OCI-LY1 (cell line): Measurements from ENCODE around the gene CHST10.

Experiments
- H2AFZ ChIP-seq: fragments of 200-600 bp; sonication (generic), shearing (Covaris generic); 2 replicates; pipeline ENCODE4 v1.6.0; 2014; ENCODE audit warnings: antibody characterized with exemption, mild to moderate bottlenecking, low read length
- H3F3A ChIP-seq: fragments of 200-600 bp; sonication (generic), shearing (Covaris generic); 2 replicates; pipeline ENCODE4 v1.6.0; 2014; ENCODE audit warnings: mild to moderate bottlenecking, antibody characterized with exemption, low read length, moderate library complexity; ENCODE audit not compliant: insufficient read depth
- H3K27ac ChIP-seq: fragments of 200-600 bp; sonication (generic); 2 replicates; pipeline ENCODE4 v1.5.1; 2014; ENCODE audit warnings: low read length, mixed run types, mild to moderate bottlenecking, low read depth; ENCODE audit not compliant: poor library complexity, severe bottlenecking
- H3K27me3 ChIP-seq: fragments of 200-600 bp; sonication (generic); 2 replicates; pipeline ENCODE4 v1.6.0; 2014; ENCODE audit warnings: antibody characterized with exemption, mild to moderate bottlenecking, low read length, moderate library complexity; ENCODE audit not compliant: insufficient read depth
- H3K36me3 ChIP-seq: fragments of 200-600 bp; sonication (generic); 2 replicates; pipeline ENCODE4 v1.6.1; 2014; ENCODE audit warnings: mild to moderate bottlenecking, antibody characterized with exemption, low read length, moderate library complexity, mixed read lengths; ENCODE audit not compliant: insufficient read depth
- H3K4me1 ChIP-seq: fragments of 200-600 bp; sonication (generic); 2 replicates; pipeline ENCODE4 v1.5.1; 2014; ENCODE audit warnings: mild to moderate bottlenecking, low read length, moderate library complexity; ENCODE audit not compliant: insufficient read depth, severe bottlenecking
- H3K4me2 ChIP-seq: fragments of 200-600 bp; sonication (generic), shearing (Covaris generic); 2 replicates; pipeline ENCODE4 v1.6.1; 2014; ENCODE audit warnings: low read length
- H3K4me3 ChIP-seq: fragments of 200-600 bp; sonication (generic); 2 replicates; pipeline ENCODE4 v1.5.1; 2014; ENCODE audit warnings: low read length, low read depth, mild to moderate bottlenecking, mixed read lengths; ENCODE audit not compliant: poor library complexity, severe bottlenecking
- H3K79me2 ChIP-seq: fragments of 200-600 bp; shearing (Covaris generic); 2 replicates; pipeline ENCODE4 v1.6.1; 2016; ENCODE audit warnings: mixed run types, low read length, mixed read lengths; ENCODE audit not compliant: insufficient read depth
- H3K9ac ChIP-seq: fragments of 200-600 bp; sonication (generic), shearing (Covaris generic); 2 replicates; pipeline ENCODE4 v1.6.1; 2014; ENCODE audit warnings: mild to moderate bottlenecking, low read length, mixed read lengths
- H3K9me2 ChIP-seq: fragments of 200-600 bp; sonication (generic), shearing (Covaris generic); 2 replicates; pipeline ENCODE4 v1.6.1; 2014; ENCODE audit warnings: low read depth, mild to moderate bottlenecking, low read length, mixed read lengths
- H3K9me3 ChIP-seq: fragments of 200-600 bp; shearing (Covaris generic); 2 replicates; pipeline ENCODE4 v1.6.1; 2014; ENCODE audit warnings: low read length, mixed read lengths
- H4K20me1 ChIP-seq: fragments of 200-600 bp; sonication (generic), shearing (Covaris generic); 2 replicates; pipeline ENCODE4 v1.6.0; 2016; ENCODE audit warnings: mild to moderate bottlenecking, low read length; ENCODE audit not compliant: insufficient read depth
- EZH2 ChIP-seq: fragments of 200-600 bp; sonication (generic), shearing (Covaris generic); IDR thresholded peaks from 2 replicates; pipeline ENCODE4 v1.8.0; 2017; ENCODE audit warnings: borderline replicate concordance, mixed run types, mild to moderate bottlenecking, antibody characterized with exemption, low read length, moderate library complexity, mixed read lengths
- TF ChIP-seq, protein P1 (sequence below): fragments of 200-600 bp; sonication (generic), shearing (Covaris generic); IDR thresholded peaks from 2 replicates; pipeline ENCODE4 v1.5.1; 2017; ENCODE audit warnings: mild to moderate bottlenecking, antibody characterized with exemption, low read length, moderate library complexity, mixed read lengths

CHST10 gene

DNA sequence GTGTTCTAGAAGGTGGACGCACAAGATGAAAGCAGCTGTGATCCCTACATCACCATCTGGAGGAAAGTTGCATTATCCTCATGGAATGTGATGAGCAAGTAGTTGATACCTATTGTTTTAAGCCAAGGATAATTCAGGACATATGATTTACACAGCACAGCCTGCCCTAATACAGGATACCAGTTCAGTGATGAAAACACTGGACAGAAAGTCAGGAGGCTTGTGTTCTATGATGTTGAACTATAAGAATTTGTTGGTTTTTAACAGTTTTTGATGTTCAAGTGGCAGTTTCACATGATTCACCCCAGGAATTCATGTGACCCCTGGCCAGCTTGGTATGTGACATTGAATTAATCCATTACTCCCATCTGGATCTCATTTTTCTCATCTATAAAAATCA lies 6.2 kb upstream of the CHST10 start:
- Histone ChIP-seq H3K9ac (no peak overlapping the region), H3K36me3 (no peaks in the 10 kb centered on the region), H3F3A (no peaks in the 10 kb centered on the region), H4K20me1 (no peaks in the 10 kb centered on the region), H3K4me3 (no peak overlapping the region), H3K27ac (no peak overlapping the region), H3K79me2 (no peaks in the 10 kb centered on the region), H3K9me2 (no peaks in the 10 kb centered on the region), H2AFZ (no peak overlapping the region), H3K4me1 (no peaks in the 10 kb centered on the region), H3K9me3 (no peaks in the 10 kb centered on the region), H3K27me3 (peaks cover 4% of the 10 kb centered on the region; the same call in 1 of the 2 replicates), H3K4me2 (no peak overlapping the region)
- no peak for TF ChIP-seq EZH2
- TF ChIP-seq, protein P1, sequence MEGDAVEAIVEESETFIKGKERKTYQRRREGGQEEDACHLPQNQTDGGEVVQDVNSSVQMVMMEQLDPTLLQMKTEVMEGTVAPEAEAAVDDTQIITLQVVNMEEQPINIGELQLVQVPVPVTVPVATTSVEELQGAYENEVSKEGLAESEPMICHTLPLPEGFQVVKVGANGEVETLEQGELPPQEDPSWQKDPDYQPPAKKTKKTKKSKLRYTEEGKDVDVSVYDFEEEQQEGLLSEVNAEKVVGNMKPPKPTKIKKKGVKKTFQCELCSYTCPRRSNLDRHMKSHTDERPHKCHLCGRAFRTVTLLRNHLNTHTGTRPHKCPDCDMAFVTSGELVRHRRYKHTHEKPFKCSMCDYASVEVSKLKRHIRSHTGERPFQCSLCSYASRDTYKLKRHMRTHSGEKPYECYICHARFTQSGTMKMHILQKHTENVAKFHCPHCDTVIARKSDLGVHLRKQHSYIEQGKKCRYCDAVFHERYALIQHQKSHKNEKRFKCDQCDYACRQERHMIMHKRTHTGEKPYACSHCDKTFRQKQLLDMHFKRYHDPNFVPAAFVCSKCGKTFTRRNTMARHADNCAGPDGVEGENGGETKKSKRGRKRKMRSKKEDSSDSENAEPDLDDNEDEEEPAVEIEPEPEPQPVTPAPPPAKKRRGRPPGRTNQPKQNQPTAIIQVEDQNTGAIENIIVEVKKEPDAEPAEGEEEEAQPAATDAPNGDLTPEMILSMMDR: no peak

DNA sequence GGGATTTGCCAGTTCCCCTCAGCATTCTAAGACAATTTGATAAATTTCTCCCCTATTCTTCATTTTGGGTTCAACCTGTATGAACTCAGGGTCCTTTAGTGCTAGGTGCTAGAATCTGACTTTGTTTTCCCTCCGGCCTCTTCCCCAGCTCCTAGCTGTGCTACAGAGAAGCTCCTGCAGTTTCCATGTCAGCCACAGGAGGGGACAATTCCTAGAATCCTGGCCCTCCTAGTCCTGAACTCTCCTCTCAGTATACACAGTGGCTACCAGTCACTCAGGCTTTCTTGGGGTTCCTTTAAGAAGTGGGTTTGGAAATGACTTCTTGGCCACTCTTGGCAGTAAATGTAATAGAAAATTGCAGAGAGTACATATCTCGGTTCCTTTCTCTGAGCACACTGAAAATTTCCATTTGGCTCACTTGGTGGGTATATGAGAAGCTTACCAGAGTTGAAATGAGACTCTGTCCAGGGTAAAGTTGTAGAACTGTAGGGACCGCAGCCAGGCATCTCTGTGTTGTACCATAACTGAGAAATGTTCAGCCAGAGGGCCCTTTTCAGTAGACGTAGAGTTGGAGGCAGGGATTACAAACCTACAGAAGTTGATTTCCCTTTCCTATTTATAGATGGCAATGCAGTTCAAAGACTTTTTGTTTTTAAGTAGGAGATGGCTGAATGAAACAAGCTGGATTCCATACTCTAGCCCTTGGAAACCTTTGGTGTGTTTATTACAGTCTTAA lies 5.0 kb upstream of the CHST10 start:
- H3K9me3 ChIP-seq: no peaks in the 10 kb centered on the region
- no peaks in the 10 kb centered on the region for H3K9me2 ChIP-seq
- H3K27ac ChIP-seq: no peak overlapping the region
- TF ChIP-seq, protein P1: no peak
- no peak for TF ChIP-seq EZH2
- peaks cover 4% of the 10 kb centered on the region for H3K4me1 ChIP-seq
- no peaks in the 10 kb centered on the region for H3K36me3 ChIP-seq
- no peaks in the 10 kb centered on the region for H3K79me2 ChIP-seq
- H3K9ac ChIP-seq: no peak overlapping the region
- no peak overlapping the region for H3K4me3 ChIP-seq
- H2AFZ ChIP-seq: no peak overlapping the region
- no peaks in the 10 kb centered on the region for H3F3A ChIP-seq
- no peaks in the 10 kb centered on the region for H4K20me1 ChIP-seq
- peaks cover 4% of the 10 kb centered on the region; the same call in 1 of the 2 replicates for H3K27me3 ChIP-seq
- no peak overlapping the region for H3K4me2 ChIP-seq

DNA sequence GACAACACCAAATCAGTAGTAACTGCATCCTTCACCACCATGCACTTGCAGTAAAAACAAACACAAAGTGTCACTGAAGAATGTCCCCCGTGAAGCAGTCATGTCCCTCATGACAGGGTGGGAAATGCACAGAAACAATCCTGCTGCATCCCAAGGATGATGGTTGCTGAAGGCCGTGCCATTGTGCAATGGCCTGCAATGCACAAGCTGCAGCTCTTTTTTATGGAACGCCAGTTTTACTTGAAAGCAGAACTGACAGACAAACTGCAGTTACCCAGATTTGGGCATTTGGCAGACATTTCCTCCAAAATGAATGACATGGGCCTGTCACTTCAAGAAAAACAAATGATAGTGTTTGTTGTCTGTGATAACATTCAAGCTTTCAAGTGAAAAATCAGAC lies 2.4 kb upstream of the CHST10 start:
- Histone ChIP-seq H3K27ac (no peak overlapping the region), H3K9ac (no peak overlapping the region), H4K20me1 (no peaks in the 10 kb centered on the region), H3K4me1 (peaks cover 22% of the 10 kb centered on the region), H3K4me2 (no peak overlapping the region), H2AFZ (no peak overlapping the region), H3K79me2 (no peaks in the 10 kb centered on the region), H3K4me3 (no peak overlapping the region), H3F3A (no peaks in the 10 kb centered on the region), H3K27me3 (peaks cover 4% of the 10 kb centered on the region; the same call in 1 of the 2 replicates), H3K36me3 (no peaks in the 10 kb centered on the region), H3K9me3 (no peaks in the 10 kb centered on the region), H3K9me2 (no peaks in the 10 kb centered on the region)
- TF ChIP-seq, protein P1: no peak
- no peak for TF ChIP-seq EZH2
